Measurements from ENCODE around the gene CNFN.

The CNFN gene

DNA sequence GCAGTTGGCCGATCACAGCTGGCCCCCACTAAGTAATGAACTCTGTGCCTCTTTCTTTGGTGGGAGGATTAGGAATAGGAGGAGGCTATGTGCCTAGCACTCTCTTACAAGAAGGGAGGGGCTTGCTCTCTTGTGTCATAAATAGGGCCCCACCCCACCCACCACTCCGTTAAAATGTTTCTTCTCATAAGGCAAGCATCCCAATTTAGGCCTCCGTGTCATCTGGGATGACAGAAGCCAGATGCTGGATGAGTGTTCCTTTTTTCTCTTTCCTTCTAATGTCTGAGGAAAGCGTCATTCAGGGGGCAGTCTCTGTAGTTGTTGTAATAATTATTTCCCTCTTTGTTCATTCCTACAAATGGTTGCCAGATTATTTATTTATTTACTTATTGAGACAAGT lies 37.2 kb upstream of the CNFN start, which contains the start of gene LIPE:
TSS of gene LIPE (minus strand) at position 76 of the 400 bp plus-strand sequence. CDS start 239 bp downstream, outside the sequence.
- no peaks in the 10 kb centered on the region for H3K27me3 Mint-ChIP-seq (ENCODE audit: low read depth)
- TF ChIP-seq, protein P1, sequence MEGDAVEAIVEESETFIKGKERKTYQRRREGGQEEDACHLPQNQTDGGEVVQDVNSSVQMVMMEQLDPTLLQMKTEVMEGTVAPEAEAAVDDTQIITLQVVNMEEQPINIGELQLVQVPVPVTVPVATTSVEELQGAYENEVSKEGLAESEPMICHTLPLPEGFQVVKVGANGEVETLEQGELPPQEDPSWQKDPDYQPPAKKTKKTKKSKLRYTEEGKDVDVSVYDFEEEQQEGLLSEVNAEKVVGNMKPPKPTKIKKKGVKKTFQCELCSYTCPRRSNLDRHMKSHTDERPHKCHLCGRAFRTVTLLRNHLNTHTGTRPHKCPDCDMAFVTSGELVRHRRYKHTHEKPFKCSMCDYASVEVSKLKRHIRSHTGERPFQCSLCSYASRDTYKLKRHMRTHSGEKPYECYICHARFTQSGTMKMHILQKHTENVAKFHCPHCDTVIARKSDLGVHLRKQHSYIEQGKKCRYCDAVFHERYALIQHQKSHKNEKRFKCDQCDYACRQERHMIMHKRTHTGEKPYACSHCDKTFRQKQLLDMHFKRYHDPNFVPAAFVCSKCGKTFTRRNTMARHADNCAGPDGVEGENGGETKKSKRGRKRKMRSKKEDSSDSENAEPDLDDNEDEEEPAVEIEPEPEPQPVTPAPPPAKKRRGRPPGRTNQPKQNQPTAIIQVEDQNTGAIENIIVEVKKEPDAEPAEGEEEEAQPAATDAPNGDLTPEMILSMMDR (IDR thresholded peaks at IDR 0.05; ENCODE audit: unreplicated experiment in 3 of 3) = no peak

DNA sequence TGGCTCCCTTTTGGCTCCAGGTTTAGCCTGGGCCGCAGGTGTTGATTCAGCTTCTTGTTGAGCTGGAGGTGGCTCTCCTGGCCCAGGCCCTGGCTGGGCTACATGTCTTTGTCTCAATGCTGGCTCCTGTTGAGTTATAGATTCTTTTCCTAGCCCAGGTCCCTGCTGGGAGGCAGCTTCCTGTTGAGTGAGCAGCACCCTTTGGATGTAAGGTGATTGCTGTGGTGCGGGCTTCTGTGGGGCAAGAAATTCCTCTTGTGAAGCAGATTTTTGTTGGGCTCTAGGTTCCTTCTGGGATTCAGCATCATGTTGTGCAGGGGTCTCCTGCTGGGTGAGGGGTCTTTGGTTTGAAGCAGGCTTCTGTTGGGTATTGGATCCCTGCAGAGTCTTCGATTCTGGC lies 36.5 kb upstream of the CNFN start:
- Mint-ChIP-seq H3K27me3 (ENCODE audit: low read depth) (no peaks in the 10 kb centered on the region), H3K27ac (peak overlapping the region in 1 of 3 experiments; percentile 66), H3K4me1 (peaks cover 33% of the 10 kb centered on the region), H3K36me3 (ENCODE audit: low read depth) (no peaks in the 10 kb centered on the region), H3K9me3 (no peaks in the 10 kb centered on the region), H3K4me3 (no peak overlapping the region)
- TF ChIP-seq, protein P1 (IDR thresholded peaks at IDR 0.05; ENCODE audit: unreplicated experiment in 3 of 3) = no peak

More for the DNA sequence above, 37.2 kb upstream of the CNFN start, which contains the start of gene LIPE:
- H3K9me3 Mint-ChIP-seq = no peaks in the 10 kb centered on the region
- peak within 1 kb of the TSS; percentile 10 to 53 (median 40) for H3K4me3 Mint-ChIP-seq
- H3K4me1 Mint-ChIP-seq = peaks cover 28% of the 10 kb centered on the region
- H3K36me3 Mint-ChIP-seq (ENCODE audit: low read depth) = no peaks in the 10 kb centered on the region
- H3K27ac Mint-ChIP-seq = peak within 1 kb of the TSS; percentile 36 to 69 (median 66)

DNA sequence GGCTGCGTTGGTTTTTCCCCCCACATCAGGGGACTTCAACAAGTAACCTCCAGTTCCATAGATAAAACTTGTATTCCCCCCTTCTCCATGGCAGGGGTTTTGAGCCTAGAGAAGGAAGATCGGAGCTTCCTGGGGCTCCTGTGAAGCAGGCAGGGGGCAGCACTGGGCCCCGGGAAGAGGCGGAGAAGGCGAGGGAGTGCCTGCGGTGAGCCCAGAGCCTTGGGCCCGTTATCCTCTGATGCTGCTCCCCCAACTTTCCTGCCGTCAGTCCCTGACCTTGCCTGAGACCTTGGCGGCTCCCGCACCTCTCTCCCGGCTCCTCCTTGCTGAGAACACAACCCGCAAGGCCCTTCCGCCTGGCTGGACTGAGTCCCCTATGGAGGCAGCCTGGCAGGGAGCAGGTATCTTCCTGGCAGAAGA lies 34.6 kb upstream of the CNFN start:
- Mint-ChIP-seq H3K4me1 (peaks cover 39% of the 10 kb centered on the region), H3K4me3 (peak overlapping the region; percentile 90 to 96 (median 92)), H3K9me3 (no peaks in the 10 kb centered on the region), H3K36me3 (ENCODE audit: low read depth) (no peaks in the 10 kb centered on the region), H3K27me3 (ENCODE audit: low read depth) (no peaks in the 10 kb centered on the region), H3K27ac (peak overlapping the region in 1 of 3 experiments; percentile 84)
- TF ChIP-seq, protein P1 (IDR thresholded peaks at IDR 0.05; ENCODE audit: unreplicated experiment in 3 of 3) = peak; percentile 7 to 19 (median 10)

DNA sequence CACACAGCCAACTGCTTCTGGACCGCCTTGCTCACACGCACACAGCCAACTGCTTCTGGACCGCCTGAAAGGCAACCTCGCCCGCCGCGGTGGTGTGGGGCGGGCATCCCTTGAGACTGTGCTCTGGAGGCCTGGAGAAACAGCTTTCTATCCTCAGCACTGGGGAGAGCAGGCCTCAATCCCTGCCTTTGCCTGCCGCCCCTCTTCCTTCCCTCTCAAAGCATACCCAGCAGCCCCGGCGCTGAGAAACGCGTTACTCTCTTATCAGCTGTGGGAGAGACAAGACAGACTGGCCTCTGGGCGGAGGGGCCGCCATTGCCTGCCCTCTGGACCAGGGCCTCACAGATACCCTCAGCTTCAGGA lies 34.2 kb upstream of the CNFN start:
- Mint-ChIP-seq H3K27ac (peak overlapping the region; percentile 54 to 84 (median 76)), H3K4me3 (peak overlapping the region; percentile 90 to 96 (median 92)), H3K27me3 (ENCODE audit: low read depth) (no peaks in the 10 kb centered on the region), H3K9me3 (no peaks in the 10 kb centered on the region), H3K4me1 (peaks cover 39% of the 10 kb centered on the region), H3K36me3 (ENCODE audit: low read depth) (no peaks in the 10 kb centered on the region)
- TF ChIP-seq, protein P1 (IDR thresholded peaks at IDR 0.05; ENCODE audit: unreplicated experiment in 3 of 3) = no peak

DNA sequence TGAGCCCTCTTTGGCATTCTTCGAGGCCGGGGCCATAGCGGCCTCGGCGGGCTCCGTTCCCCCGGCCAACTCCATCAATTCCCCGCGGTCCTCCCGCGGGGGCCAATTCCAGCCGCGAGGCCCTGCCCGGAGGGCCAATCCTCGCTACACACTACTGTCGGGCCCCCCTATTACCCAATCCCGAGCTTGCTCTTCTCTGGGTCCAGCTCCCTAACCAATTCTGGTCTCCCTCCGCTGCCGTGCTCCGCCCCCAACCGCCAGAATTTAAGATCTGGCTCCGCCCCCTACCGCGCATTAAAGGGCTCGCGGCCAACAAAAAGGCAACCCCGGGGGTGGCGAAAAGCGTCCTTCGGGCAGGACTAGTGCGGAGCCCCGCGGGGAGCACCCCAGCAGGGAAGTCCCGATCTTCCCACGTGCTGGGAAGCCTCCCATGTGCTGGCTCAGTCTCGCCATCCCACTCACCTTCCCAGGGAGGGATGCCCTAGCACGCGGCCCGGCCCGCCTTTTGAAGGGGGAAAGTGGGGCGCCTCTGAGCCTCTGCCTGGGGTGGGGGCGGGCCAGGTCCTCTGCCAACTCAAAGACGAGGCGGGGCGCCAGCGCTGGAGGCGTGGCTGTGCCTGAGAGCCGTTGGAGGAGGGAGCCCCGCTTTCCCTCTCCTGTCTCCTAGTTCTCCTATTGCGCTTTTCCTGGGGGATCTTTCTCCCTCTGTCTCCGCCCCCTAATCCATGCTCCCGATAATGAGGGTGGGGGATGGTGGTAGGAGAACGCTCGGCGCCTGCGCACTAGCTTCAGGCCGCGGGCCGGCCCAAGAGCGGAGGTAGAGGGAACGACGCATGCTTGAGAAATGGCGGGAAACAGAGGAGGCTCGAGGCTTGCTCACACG lies 33.6 kb upstream of the CNFN start:
- TF ChIP-seq, protein P1 (IDR thresholded peaks at IDR 0.05; ENCODE audit: unreplicated experiment in 3 of 3) = no peak
- peaks cover 39% of the 10 kb centered on the region for H3K4me1 Mint-ChIP-seq
- H3K27ac Mint-ChIP-seq = peak overlapping the region; percentile 54 to 84 (median 76)
- H3K9me3 Mint-ChIP-seq = no peaks in the 10 kb centered on the region
- H3K27me3 Mint-ChIP-seq (ENCODE audit: low read depth) = no peaks in the 10 kb centered on the region
- no peaks in the 10 kb centered on the region for H3K36me3 Mint-ChIP-seq (ENCODE audit: low read depth)
- H3K4me3 Mint-ChIP-seq = peak overlapping the region; percentile 90 to 96 (median 92)
